Measurements from ENCODE around the gene DPY19L3.
A peak's percentile ranks its signal among the peaks of the same experiment; 100 is the strongest.
"Not testable (repeated sequence)": the region's sequence is repeated elsewhere in the genome, so short reads cannot be mapped to it uniquely, and the experiment has no call there.

Gene DPY19L3, protein sequence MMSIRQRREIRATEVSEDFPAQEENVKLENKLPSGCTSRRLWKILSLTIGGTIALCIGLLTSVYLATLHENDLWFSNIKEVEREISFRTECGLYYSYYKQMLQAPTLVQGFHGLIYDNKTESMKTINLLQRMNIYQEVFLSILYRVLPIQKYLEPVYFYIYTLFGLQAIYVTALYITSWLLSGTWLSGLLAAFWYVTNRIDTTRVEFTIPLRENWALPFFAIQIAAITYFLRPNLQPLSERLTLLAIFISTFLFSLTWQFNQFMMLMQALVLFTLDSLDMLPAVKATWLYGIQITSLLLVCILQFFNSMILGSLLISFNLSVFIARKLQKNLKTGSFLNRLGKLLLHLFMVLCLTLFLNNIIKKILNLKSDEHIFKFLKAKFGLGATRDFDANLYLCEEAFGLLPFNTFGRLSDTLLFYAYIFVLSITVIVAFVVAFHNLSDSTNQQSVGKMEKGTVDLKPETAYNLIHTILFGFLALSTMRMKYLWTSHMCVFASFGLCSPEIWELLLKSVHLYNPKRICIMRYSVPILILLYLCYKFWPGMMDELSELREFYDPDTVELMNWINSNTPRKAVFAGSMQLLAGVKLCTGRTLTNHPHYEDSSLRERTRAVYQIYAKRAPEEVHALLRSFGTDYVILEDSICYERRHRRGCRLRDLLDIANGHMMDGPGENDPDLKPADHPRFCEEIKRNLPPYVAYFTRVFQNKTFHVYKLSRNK

DNA sequence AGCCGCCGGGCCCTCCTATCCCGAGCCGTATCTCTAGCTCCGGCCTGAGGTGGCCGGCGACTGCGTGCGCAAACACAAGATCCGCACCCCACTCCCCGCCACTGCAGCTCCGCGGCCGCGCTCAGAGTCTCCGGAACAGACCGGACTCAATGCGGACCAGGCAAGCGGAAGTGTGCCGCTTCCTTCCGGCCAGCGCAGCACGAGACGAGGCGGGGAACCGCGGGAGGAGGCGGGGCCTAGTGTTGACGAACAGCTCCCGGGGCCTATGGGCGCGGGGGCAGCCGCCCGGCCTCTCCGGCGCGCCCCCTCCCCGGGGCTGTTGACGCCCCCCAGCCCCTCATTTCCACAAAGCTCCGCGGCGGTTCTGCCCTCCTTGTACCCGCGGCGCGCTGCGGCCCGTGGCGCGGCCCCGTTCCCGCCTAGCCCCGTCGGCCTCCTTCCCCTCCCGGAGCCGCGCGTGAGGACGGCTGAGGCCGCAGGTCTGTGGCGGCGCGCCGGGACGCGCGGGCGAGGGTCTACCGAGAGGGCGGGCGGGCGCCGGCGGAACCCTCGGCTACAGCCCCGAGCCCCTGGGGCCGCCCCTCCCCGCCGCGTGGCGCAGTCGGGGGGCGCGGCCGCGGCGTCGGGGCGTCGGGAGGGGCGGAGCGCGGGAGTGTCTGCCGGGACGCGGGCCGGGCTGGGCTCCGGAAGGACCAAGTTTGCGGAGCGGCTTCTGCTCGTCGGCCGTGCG, at the start of gene DPY19L3:
Gene DPY19L3 (plus strand): TSS at position 340 of the 730 bp plus-strand sequence. CDS start 2,484 bp downstream, outside the sequence.
- DNase-seq (ENCODE audit: low read depth in 1 of 2, low spot score in 1 of 2): peak; percentile 78 to 91

DNA sequence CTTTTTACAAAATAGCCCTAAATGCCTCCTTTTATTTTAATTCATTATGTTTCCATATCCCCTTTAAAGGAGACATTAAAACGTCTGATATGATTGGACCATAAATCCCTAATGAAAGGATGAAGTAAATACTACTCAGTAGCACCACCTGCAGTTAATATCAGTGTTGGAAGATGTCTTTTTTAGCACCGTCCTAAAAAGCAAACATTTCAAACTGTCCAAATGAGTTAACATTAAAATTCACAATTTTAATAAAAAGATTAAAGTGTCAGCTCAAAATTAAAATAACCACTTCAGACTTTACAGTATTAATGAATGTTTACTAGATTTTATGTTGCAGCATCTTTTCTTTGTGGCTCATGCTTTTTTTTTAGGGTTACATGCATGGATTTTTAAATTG, 47.9 kb upstream of the DPY19L3 start:
- DNase-seq (ENCODE audit: low read depth in 1 of 2, low spot score in 1 of 2): no peak

DNA sequence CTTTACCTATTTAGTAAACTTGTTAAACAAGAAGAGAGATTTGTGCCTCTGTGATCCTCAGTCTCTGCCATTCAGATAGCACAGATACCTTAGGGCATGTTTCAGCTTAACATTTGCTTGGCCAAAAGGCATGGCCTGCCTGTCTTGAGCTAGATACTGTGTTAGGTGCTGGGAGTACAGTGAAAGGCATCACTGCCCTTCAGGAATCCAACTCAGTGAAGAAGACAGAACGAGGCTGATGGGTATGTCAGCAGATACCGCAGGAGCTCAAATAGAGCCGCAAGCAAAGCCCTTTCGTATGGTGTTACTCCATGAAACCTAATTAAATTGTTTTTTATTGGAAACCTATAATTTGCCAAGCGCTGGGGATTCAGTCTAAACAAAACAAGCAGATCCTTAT, 47.2 kb upstream of the DPY19L3 start:
- no peak for DNase-seq (ENCODE audit: low read depth in 1 of 2, low spot score in 1 of 2)

DNA sequence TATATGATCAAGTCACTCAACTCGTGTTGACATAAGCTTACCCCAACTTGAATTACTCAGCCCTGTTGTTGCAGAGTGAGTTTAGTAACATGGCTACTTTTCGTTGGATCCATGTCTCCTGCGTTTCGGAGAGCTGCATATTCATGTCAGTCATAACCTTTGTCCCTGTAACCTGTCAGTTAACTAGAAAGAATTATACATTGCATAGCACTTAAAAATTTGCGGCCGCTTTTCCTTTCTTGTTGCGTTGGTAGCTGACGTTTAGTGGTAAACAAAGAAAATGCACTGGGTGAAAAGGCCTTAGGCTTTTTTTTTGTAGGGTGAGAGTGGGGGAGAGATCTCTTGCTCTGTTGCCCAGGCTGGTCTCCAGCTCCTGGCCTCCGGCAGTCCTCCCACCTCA, 46.0 kb upstream of the DPY19L3 start:
- no peak for DNase-seq (ENCODE audit: low read depth in 1 of 2, low spot score in 1 of 2)

DNA sequence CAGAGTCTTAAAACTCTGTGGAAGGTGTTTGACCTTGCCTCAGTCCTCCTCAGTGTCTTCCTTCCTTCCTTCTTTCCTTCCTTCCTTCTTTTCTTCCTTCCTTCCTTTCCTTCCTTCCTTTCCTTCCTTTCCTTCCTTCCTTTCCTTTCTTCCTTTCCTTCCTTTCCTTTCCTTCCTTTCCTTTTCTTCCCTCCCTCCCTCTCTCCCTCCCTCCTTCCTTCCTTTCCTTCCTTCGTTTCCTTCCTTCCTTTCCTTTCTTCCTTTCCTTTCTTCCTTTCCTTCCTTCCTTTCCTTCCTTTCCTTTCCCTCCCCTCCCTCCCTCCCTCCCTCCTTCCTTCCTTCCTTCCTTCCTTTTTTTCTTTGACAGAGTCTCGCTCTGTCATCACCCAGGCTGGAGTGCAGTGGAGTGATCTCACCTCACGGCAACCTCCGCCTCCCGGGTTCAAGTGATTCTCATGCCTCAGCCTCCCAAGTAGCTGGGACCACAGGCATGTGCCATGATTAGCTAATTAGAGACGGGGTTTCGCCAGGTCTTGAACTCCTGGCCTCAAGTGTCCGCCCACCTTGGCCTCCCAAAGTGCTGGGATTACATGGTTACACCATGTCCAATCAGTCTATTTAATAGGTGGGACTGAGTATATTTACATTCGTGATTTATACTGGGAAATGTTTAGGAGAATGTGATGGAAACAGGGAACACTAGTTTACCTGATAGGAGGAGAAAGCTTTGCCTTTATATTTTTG, 43.8 kb upstream of the DPY19L3 start:
- DNase-seq (ENCODE audit: low read depth in 1 of 2, low spot score in 1 of 2): no peak

DNA sequence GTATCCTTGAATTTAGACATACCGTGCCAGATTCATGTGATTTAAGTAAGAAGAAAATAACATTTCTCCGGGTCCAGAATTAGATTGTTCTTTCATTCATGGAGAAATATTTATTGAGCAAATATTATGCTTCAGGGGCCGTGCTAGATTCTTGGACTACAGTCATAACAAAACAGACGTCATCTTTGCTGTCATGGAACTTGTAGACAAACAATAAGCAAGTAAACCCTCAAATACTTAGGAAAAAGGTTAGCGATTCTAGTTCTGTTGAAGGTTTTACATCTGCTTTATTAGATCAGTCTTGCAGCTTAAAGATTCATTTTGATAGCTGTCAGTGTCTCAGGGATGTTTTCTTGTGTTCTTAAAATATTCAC, 43.3 kb upstream of the DPY19L3 start:
- no peak for DNase-seq (ENCODE audit: low read depth in 1 of 2, low spot score in 1 of 2)

DNA sequence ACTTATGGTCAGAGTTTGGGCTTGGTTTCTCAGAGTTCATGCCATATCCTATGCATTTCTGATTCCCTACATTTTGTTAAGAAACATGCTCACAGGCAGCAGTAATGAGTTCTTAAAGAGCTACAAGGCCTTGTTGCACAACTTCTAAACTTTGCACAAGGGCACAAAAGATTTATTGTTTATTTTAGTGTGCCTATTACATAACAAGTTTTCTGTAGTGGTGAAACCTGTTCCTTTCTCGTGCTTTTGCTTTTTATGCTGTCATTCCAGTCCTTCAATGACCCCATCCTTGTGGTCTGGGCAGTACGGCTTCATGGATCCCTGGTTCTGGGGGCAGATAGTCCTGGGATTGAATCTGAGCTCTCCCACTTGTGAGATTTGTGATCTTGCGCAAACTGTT, 42.4 kb upstream of the DPY19L3 start:
- DNase-seq (ENCODE audit: low read depth in 1 of 2, low spot score in 1 of 2): no peak

DNA sequence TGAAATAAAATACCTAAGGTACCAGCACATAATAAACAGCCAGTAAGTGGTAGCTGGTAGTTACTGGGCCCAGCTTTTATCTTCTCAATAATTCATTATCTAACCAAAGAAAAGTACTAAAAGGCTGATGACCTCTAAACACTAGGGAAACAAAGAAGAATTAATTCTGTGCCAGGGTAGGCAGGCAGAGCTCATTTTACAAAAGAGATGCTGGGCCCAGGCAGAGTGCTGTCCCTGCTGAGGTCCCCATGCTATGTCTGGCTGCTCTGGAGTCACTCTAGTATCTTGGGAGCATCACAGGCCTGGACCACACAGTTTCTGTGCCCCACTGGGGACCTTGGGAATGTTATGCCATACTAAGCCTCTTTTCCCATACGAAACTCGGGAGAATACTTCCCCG, 41.9 kb upstream of the DPY19L3 start:
- no peak for DNase-seq (ENCODE audit: low read depth in 1 of 2, low spot score in 1 of 2)

DNA sequence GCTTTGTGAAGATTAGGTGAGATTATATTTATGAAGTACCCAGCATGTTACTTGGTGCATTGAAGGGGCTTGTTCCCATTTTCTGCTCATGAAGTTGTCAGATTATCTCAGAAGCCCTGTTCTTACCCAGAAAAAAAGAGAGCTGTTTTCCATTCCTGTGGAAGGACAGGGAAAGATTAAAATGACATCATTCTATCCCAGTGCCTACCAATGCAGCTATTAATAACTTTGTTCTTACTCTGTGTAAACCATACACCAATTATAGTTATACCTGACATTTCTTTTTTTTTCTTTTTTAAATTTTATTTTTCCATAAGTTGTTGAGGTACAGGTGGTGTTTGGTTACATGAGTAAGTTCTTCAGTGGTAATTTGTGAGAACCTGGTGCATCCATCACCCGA, 41.5 kb upstream of the DPY19L3 start:
- no peak for DNase-seq (ENCODE audit: low read depth in 1 of 2, low spot score in 1 of 2)

DNA sequence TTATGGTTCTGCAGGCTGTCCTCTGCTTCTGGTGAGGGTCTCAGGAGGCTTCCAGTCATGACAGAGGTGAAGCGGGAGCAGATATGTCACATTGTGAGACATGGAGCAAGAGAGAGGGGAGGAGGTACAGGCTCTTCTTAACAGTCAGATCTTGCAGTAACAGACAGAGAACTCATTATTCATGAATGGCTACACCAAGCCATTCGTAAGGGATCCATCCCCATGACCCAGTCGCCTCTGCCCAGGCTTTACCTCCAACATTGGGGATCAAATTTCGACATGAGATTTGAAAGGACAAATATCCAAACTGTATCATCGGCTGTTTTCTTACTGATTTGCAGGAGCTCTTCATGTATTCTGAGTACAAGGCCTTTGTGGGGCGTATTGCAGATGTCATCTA, 38.5 kb upstream of the DPY19L3 start:
- no peak for DNase-seq (ENCODE audit: low read depth in 1 of 2, low spot score in 1 of 2)

DNA sequence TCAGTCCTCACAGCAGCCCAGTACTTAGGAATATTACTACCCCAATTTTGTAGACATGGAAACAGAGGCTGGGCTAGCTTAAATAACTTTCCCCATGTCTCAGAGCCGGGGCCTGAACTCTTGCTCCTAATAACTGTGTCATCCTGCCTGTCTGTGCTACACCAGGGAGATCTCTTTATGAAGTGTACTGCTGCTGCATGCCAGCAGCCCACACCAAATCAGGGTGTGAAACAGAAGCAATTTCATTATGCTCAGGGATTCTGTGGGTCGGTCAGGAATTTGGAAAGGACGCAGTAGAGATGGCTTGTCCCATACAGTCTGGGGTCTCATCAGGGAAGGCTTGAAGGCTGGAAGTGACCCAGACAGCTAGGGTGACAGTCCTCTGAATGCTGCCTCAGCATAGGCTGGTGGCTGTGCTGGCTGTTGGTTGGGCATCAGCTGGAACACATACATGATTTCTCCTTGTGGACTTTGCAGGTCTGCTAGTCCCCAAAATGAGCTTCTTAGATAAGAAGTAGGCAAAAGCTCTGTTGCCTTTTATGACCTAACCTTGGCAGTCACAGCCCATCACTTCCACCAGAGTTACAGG, 37.5 kb upstream of the DPY19L3 start:
- no peak for DNase-seq (ENCODE audit: low read depth in 1 of 2, low spot score in 1 of 2)

DNA sequence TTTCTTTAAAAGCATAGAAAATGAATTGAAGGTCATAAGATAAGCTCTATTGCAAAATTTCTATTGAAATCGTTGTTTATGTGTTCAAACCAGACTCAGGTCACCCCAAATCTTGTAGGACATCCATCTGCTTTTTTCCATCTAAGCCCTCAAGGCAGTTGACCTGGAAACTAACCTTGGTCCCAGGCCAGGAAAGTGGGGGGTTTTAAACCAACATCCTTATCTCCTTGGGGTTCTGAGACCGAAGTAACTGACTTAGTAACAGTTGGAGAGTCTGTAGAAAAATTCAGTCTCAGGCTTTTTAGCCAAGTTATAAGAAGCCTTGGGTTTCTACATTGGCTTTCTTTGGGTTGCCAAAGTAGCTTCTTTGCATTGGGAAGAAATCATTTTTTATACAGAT, 36.8 kb upstream of the DPY19L3 start:
- no peak for DNase-seq (ENCODE audit: low read depth in 1 of 2, low spot score in 1 of 2)

DNA sequence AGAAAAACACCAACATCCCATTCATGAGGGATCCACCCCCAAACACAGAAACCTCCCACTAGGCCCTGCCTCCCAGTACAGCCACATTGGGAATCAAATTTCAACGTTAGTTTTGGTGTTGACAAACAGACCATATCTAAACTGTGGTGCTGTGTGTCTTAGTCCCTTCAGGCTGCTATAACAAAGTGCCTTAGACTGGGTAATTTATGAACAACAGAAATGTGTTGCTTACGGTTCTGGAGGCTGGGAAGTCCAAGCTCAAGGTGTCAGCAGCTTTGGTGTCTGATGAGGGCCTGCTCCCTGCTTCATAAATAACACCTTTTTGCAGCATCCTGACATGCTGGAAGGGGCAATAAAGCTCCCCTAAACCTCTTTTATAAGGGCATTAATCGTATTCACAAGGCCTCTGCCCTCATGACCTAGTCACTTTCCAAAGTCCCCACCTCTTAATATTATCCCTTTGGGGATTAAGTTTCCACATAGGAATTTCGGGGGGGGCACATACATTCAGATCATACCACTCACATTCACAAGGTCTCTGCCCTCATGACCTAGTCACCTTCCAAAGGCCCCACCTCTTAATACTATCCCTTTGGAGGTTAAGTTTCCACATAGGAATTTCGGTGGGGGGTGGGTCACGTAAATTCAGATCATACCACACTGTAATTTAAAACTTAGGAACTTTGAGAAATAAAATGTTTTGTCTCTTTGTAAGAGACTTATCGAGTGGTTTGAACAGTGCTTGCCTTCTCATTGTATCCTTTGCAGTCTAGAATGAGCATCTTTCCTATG, 32.6 kb upstream of the DPY19L3 start:
- no peak for DNase-seq (ENCODE audit: low read depth in 1 of 2, low spot score in 1 of 2)

DNA sequence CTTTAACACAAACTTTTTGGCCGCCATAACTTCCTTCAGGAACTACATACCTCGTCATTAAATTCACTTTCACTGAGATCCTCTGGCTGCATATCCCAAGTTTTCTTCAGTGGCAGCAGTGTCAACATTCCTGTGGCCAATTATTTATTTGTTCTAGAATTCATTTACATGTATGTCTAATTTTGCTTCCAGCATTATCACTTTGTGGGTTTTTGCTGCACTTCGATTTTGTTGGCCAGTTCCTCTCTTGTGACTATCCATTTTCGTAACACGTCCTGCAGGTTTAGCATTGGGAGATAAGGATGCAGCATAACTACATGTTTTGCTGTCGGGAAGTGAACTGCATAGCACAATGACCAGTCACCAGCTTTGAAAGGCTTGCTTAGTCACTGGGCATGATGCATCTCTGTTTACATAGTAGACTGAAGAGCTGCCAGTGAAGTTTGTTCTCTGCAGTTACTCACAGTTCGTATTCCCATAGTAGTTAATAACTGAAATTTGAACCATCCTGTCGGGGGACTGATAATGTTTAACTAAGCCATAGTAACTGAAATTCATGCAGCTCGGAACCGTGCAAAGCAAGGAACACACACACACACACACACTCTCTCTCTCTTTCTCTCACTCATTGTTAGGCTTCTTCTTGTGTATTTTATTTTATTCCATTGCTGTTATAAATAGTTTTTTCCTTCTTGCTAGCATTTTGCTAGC, 31.8 kb upstream of the DPY19L3 start:
- DNase-seq (ENCODE audit: low read depth in 1 of 2, low spot score in 1 of 2): no peak

DNA sequence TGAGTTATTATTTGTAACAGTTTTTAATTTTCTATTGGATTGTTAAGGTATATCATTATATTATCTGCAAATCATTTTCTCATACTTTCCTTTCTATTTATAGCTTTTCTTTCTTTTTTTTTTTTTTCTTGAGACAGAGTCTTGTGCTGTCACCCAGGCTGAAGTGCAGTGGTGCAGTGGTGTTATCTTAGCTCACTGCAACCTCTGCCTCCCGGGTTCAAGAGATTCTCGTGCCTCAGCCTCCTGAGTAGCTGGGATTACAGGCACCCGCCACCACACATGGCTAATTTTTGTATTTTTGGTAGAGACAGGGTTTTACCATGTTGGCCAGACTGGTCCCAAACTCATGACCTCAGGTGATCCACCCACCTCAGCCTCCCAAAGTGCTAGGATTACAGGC, 31.2 kb upstream of the DPY19L3 start:
- not testable (repeated sequence) for DNase-seq (ENCODE audit: low read depth in 1 of 2, low spot score in 1 of 2)

DNA sequence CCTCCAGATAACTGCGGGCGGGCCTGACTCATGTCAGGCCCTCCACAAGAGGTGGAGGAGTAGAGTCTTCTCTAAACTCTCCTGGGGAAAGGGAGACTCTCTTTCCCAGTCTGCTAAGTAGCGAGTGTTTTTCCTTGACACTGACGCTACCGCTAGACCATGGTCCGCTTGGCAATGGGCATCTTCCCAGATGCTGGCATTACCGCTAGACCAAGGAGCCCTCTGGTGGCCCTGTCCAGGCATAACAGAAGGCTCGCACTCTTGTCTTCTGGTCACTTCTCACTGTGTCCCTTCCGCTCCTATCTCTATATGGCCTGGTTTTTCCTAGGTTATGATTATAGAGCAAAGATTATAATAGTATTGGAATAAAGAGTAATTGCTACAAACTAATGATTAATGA, 28.5 kb upstream of the DPY19L3 start:
- DNase-seq (ENCODE audit: low read depth in 1 of 2, low spot score in 1 of 2): not testable (repeated sequence)

DNA sequence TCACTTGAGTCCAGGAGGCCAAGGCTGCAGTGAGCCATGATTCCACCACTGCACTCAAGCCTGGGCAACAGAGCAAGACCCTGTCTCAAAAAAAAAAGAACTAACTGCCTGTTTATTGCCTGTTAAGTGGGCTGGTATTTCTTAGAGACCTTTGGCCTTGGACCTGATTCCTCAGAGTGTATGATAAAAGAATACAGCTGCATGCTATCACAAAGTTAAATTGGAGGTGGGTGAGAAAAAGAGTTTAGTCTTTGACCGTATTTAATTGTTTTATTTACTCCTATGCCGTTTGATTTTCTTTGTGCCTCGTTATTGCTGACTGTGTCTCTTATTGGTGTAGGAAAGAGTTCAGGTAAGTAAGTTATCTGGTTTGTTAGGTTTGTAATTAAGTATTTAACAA, 25.3 kb upstream of the DPY19L3 start:
- DNase-seq (ENCODE audit: low read depth in 1 of 2, low spot score in 1 of 2): no peak

DNA sequence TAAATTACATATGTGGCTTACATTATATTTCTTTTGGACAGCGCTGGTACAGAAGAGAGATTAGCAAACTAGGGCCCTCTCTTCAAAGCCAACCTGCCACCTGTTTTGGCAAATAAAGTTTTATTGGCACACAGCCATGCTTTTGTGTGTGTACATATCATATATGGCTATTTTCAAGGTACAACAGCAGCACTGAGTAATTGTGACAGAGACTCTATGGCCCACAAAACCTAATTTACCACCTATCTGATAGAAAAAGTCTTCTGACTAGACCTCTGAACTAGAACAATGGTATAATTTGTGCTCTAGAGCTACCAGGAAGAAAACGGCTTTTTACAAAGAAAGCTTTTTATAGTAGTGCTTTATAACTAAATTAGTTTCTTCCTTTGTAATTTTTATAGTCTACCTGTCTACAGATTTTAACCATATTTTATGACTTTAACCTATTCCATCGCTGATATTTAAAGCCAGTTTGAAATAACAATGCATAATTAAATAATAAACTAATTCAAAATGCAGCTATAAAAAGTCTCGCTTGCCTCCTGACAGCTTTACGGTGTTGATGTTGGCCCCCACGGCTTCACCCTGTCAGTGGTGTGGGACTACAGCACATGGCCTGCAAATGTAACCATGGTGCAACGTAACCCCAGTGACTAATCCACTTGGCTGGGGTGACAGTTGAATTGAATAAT, 17.7 kb upstream of the DPY19L3 start:
- no peak for DNase-seq (ENCODE audit: low read depth in 1 of 2, low spot score in 1 of 2)

DNA sequence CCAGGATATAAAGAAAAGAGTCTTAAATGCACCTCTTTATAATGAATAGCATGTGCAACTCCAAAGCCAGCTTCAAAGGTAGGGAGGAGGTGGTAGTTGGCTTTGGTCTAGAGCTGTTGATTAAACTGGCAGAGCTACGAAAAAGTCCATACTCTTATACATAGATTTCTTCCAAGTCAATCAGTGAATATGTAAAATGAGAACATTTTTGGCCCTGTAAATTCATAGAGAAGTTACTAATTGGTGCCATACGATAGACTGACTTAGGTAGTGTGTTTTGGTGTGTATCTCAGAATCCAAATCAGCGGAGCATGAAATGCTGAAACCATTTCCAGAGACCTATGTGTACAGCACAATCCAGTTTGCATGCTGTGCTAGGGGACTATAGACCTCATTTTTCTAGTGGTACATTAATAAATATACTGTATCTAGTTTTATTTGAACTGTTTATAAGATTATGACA, 17.1 kb upstream of the DPY19L3 start:
- DNase-seq (ENCODE audit: low read depth in 1 of 2, low spot score in 1 of 2): no peak
